ENCODE measurements around the gene ZCCHC14.

The ZCCHC14 gene

DNA sequence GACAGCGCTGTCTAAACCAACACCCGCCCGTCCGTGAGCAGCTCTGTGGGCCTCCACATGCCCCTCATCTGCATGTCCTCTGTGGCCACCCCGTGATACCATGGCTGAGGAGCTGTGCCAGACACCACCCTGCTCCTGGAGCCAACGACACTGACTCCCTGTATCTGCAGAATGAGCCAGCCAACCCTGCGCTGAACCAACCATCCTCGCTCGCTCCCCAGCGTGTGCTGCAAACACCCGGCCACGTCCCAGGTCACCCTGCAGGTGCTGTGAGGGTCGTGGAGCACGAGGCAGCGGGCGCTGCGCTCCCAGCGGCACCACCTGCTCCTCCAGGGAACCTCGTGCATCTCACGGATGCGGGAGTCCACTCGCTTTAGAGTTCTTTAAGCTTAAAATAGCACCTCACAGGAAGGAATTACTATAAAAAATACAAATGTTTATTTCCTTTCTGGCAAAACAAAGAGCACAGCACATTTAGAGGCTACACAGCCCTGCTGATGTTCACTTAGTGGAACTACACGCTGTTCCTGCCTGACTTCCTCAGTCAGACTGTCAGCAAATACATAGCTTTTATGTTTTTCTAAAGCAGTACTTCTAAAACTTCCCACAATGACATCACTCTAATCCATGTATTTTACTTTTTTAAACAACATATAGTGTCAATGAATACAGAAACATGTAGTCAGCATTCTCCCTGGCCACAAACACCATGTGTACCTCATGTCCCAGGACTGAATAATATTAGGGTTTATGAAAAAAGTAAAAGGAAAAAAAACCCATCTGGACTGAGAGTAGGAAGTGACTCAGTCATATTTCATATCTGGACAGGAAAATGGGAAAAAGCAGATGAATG, 57.2 kb downstream of the ZCCHC14 start:
- in situ Hi-C loops (cut with HindIII; ENCODE audit: low sequenced_read_pairs), result no loop called here

DNA sequence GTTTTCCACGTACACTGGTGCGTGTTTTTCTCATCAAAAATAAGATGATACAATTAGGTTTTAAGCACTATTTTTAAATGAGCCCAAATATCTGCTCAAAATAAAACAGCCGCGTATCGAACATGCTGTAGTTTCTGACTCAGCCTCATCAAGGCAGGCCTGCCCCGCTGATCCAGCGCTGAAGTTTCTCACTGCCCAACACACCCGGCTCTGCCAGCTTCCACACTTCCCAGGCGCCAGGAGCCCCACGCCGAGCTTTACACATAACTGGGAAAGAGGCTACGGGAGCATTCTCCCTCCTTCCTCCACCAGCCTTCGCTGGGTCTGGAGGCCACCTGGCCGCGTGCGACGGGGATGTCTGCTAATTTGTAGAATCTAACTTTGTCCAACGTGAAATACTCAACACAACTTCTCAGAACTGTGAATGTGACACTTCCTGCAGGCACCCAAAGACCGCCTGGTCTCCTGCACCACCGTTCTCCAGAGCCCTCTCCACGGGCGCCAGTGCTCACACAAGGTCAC, 58.6 kb downstream of the ZCCHC14 start:
- in situ Hi-C loops (cut with HindIII; ENCODE audit: low sequenced_read_pairs), result no loop called here

DNA sequence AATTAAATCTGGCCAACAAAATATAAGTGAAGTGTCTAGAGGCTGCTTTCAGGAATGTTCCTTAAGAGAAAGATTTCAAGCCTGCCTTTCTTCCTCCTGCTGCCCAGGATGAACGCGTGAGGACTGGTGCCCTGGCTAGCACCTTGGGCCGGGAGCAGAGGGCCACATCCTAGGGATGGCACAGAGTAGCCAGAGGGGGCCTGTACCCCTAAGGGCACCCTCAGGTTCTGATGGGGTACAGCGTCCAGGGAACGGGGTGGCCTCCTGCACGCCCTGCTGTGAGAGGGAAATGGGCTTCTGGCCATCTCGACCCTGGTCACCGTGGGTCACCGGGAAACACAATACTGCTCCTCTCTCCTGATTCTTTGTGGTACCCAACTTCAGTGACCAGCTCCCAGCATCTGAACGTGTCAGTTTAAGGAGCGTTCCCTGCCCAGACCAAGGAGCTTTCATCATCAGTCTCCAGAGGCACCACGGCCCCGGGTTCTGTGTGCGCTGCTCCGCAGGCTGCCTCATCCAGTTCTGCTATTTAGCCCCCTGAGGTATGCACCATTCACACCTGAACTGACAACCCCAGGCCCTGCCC, 60.4 kb downstream of the ZCCHC14 start:
- in situ Hi-C loops (cut with HindIII; ENCODE audit: low sequenced_read_pairs), result no loop called here

DNA sequence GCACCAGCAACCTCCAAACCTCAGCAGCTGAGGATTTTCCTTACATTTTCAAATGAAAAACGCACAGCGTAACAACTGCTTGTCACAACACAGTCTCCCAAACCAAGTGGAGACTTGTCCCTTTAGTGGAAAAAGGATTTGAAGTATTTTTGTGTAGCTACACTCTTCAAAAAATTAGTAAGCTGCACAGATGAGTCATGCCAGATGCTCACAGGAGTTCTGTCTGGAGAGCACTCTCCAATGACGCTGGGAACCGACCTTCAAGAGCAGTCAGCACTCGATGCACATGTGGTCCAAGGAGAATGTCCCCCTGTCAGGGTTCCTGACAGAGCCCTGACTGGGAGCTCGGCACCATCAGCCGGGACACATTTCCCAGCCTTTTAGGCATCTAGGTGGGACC, 60.9 kb downstream of the ZCCHC14 start:
- in situ Hi-C loops (cut with HindIII; ENCODE audit: low sequenced_read_pairs), result no loop called here

DNA sequence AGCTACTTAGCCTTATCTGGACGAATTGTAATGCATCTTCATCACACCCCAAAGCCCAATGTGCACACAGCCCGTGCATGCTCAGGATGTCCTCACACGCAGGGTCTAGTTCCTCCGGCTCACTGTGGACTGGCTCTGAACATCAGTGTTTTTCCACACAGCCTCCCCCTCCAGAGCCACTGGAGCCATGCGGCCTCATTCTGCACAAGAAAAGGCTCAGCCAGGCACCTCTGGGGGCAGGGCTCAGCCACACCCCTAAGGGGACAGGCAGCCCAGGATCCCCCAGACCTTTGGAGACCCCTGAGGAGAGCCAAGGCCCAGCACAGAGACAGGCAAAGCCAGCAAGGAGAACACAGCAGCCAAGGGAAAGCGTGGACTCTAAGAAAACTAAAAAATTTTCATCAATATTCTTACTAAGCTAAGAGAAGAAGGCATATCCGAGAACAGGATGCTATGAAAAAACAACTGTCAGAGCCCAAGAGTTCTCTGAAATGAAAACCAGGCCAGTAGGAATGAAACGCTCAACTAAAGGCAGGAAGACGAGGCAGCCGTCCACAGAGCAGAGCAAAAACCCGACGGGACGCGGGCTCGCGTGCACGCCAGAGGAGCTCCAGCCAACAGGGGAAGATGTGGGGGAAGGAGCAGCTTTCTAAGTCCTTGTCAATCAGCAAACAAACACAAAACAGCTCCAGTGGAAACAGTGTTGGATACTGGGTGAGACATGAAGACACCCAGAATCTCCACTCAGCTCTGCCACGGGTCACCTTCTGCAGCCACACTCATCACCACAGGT, 66.2 kb downstream of the ZCCHC14 start:
- in situ Hi-C loops (cut with HindIII; ENCODE audit: low sequenced_read_pairs), result no loop called here

DNA sequence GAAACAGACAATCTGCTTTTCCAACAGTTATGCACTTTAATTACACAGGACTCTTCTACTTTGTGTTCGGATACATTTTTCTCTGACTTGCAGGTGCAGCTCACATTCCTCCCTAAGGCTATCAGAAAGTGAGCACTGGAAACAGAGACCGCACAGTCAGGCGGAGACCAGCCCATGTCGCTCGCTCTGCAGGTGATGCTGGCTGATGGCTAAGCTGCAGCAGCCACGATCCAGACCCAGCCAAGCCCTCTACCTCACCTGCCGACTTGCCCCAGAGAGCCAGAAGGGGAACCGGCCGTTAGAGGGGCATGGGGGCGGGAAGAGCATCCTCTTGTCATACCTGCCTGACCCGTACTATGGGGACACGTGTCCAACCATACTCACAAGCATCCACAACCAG, 66.9 kb downstream of the ZCCHC14 start:
- in situ Hi-C loops (cut with HindIII; ENCODE audit: low sequenced_read_pairs), result no loop called here

DNA sequence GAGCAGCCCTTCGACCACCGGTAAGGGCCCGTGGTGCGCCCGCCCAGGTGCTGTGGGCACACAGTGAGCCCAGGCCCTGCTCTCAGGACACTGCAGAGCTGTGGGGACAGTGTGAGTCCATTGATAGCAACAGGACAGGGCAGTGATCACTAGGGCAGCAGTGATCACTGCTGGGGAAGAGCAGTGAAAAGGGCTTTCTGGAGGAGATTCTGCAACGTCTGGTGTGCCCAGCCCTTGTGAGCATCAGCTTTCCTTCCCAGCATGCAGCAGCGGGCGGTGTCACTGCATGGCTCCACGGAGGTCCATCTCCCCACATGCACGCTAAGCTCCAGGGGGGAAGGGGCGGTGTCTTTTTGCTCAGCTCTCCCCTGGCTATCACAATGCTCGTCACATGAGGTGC, 68.6 kb downstream of the ZCCHC14 start:
- in situ Hi-C loops (cut with HindIII; ENCODE audit: low sequenced_read_pairs), result no loop called here

DNA sequence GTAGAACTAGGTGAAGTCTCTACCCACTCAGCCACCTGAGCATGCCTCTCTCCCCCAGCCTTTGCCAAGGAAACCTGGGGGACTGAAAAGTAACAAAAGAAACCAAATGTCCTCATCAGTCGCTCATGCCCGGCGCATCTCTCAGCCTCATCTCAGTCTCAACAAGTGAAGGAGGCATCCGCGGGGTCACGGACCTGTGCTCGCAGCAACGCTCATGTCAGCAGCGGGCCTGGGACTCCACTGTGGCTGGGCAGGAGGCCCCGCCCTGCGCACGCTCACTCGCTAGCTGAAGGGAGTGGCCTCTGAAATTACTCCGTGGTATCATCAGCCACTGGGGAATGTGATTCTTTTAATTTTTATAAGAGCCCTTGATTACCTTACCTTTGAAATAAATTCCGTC, 69.4 kb downstream of the ZCCHC14 start:
- in situ Hi-C loops (cut with HindIII; ENCODE audit: low sequenced_read_pairs), result no loop called here

DNA sequence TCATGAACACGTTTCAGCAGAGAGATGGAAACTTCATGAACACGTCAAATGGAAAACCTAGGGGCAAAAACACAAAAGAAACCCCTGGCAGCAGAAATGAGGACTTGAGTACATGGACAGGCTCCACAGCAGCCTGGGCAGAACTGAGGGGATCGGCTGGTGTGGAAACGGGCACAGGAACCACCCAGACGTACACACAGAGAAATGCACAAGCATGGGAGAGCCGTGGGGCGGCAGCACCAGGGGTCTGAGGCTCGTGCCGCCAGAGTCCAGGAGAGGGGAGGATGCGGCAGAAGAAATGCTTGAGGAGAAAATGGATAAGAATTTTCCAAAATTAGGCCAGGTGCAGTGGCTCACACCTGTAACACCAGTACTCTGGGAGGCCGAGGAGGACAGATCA, 70.7 kb downstream of the ZCCHC14 start:
- in situ Hi-C loops (cut with HindIII; ENCODE audit: low sequenced_read_pairs), result no loop called here

DNA sequence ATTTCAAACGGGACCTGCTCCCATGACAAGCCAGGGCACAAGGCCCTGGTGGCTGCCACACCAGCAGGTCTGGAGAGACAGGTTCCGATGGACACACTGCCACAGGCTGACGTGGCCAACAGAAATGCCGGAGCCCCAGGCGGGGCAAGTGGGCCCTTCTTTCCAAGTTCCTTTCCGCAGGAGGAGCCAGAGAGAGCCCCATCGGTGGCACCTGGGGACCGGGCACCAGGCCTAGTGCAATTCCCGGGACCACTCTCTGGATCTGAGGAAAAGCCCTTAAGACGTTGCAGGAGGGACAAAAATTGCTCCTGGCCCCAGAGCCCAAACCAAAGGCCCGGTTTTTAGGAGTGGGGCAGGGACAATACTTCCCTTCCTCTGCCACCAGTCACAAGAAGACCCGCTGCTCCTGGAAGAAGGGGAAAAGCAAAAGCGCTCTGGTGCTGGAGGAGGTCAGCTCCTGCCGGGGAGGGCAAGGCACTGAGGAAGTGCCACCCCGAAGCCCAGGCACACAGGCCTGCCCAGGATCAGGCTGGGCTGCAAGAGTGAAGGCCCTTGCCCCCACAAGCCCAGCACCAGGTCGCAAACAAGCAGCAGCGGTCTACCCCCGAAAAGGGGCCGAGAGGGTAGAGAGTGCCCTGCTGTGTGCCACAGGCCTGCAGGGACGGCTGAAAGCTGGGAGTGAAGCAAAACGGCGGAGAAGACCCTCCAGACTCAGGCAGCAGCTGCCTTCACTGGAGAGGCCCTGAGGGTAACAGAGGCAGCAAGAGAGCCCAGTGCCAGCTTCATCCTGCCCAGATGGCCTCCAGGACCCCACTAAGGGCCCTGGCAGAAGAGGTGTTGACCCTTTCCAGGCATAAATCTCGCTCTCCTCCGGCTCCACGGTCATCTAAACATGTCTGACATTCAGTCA, 71.6 kb downstream of the ZCCHC14 start:
- in situ Hi-C loops (cut with HindIII; ENCODE audit: low sequenced_read_pairs), result no loop called here

DNA sequence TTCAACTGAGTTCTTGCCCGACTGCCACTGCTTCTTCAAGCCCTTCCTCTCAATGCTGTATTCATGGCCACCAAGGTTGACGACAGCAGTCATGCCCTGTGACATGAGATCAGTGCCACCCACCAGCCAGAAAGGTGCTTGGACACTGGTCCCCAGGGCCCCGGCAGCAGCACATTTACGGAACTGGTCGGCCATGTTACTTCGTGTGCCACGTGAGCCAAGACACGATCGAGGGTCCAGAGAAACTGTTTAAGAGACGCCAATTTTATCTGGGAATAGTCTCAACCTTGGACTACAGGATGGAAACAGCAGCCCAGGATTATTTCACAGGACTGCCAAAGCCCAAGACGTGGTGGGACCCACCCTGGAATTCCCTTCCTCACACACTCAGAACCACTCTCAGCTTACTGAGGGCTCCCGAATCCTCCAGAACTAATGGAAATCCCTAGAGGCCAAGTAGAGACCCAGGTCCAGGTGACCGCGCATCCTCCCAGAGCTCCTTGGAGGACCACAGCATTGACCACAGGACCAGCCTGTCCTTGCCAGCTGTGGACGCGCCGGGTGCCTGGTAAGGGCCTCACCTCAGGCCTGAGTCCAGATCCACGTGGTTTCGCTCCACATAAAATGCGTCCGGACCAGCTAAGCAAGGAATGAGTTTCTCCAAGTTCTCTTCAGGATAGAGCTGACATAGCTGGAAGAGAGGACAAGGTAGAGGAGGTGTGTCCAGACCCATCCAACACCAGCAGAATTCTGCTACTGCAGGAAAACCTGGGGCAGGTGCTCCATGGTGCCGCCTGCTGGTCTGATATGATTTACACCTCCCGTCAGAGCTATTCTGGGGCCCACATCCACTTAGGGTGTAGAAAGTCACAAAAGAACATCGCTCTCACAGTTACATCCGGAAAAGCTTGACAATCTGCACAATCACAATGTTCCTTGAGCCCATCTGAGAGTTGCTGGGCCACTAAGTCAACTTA, 72.5 kb downstream of the ZCCHC14 start:
- in situ Hi-C loops (cut with HindIII; ENCODE audit: low sequenced_read_pairs), result no loop called here

DNA sequence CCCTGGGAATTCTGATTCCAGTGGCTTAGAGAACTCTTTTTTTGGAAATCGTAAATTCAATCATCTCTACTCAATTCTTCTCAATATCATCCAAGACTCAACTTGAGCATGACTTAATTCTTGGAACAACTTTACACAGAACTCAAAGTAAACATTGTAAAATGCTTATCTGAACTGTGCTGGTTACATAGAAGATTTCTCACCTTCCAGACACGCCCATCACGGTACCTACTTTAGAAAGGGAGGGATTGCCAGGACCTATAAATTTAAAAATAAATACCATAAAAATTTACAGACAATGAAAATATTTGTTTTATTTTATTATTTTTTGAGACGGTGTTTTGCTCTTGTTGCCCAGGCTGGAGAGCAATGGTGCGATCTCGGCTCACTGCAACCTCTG, 74.2 kb downstream of the ZCCHC14 start:
- in situ Hi-C loops (cut with HindIII; ENCODE audit: low sequenced_read_pairs), result no loop called here

DNA sequence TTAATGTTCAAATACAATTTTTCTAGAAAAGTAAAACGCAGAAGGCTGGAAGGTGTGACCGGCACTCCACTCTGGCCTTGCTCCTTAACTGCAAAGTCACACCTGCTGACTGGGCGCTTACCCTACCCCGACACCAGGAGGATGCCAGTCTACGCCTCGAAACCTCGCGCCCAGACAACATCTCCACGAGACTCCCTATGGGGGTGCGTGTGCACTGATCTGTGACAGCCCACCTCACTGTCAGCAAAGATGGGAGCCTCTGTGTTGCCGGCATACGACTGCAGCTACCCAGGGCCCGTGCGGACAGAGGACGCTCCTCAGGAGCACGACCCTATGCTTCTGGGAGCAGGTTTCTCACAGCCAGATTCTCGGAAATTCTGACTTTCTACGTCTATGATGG, 74.6 kb downstream of the ZCCHC14 start:
- in situ Hi-C loops (cut with HindIII; ENCODE audit: low sequenced_read_pairs), result no loop called here

DNA sequence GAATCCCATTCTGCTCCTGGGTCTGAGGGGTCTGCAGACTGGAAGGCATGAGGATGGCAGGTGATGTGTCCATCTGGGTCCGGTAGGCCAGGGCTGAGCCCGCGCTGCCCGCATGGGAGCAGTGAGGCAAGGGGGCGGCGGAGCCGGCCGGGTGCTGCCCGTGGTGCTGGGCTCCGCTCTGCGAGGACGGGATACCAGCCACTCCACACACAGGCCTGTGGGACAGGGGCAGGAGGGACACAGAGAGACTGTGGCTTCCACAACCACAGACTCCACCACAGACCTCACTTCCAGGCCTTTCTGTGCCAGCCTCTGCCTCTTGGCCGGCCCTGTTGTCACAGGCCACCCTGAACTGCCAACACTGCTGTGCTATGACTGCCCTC, 75.3 kb downstream of the ZCCHC14 start:
- in situ Hi-C loops (cut with HindIII; ENCODE audit: low sequenced_read_pairs), result no loop called here

DNA sequence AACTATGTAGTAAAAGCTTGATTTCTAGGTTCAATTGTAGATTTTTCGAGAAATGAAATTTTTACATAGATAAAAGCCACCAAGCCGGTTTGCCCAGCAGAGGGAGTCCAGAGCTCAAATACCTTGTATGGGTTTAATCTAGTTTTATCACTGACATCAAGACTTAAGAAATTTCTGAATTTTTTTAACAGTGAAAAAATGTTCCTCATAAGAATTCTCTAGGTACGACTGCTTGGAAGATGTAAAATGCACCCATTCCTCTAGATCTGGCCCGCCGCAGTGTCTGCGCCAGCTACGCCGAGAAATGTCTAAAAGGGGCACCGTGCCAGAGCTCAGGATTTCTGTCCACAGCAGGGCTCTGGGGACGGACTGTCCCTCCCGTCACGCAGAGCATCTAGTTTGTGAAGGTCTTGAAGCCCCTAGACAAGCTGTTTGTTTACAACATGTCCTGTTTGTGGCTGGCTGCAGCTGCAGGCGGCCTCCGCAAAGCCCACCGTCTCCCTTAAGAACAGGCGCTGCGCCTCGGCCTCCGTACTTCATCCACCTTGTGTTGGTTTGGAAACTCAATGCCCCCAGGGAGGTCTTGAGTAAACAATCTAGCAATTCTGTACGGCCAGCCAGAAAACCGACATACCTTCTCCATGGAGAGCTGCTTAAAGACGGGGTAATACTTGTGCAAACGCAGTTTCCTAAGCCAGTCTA, 75.8 kb downstream of the ZCCHC14 start:
- in situ Hi-C loops (cut with HindIII; ENCODE audit: low sequenced_read_pairs), result no loop called here

DNA sequence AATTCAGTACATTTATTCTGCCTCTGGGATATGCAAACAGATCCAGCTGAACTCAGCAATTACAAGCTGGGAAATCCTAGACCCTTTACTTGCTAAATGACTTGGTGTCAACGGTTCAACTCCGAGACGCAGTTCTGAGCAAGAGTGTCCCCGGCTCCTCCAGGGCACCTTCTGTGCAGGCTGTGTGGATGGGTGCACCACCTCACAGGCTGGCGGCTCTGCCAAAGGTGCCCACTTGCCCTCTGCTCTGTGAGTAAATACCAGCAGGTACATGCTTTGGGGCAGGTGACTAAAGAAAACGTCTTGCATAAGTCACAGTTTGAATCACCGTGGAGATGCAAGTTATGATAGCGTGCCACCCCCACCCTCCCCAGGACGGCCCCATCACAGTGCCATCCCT, 77.4 kb downstream of the ZCCHC14 start:
- in situ Hi-C loops (cut with HindIII; ENCODE audit: low sequenced_read_pairs), result no loop called here

DNA sequence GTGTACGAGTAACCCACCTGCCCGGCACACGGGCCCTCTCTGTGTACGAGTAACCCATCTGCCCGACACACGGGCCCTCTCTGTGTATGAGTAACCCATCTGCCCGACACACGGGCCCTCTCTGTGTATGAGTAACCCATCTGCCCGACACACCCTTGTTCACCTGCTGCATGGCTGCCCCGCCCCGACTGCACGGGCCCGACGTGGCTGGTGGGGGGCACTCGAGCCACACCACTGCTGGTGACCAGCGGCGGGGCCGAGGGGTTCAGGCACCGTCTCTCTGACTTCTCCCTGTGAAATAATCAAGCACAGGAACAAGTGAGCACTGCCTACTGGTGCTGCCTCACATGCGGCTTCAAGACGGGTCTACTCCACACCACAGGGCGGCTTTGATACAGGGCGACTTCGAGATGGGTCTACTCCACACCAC, 78.6 kb downstream of the ZCCHC14 start:
- in situ Hi-C loops (cut with HindIII; ENCODE audit: low sequenced_read_pairs), result no loop called here

DNA sequence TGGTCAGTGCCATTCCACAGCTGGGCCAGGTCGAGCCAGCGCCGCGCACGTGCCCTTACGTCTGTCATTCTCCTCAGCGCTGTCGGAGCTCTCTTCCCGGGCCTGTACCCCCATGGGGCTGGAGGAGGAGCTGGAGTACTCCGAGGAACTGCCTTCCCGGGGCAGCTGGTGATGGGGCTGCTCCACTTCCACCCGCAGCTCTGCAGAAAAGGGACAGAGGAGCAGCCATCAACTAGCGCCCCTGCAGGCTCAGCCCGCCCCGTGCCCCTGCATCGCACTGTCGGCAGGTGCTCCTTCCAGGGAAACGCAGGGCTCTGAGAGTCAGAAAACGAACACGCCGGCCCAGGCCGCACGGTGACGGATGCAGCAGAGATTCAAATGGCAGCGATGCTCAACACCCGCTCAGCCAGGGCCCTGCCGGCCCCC, 79.8 kb downstream of the ZCCHC14 start:
- in situ Hi-C loops (cut with HindIII; ENCODE audit: low sequenced_read_pairs), result no loop called here
